Anterior cingulate cortex (tissue), 58 donors: ENCODE data around the gene FGA.

Experiments
- DNase-seq, 58 donors: peaks; one replicate each; lab custom pipeline; 2025; lab: John Stamatoyannopoulos, UW

Gene FGA

DNA sequence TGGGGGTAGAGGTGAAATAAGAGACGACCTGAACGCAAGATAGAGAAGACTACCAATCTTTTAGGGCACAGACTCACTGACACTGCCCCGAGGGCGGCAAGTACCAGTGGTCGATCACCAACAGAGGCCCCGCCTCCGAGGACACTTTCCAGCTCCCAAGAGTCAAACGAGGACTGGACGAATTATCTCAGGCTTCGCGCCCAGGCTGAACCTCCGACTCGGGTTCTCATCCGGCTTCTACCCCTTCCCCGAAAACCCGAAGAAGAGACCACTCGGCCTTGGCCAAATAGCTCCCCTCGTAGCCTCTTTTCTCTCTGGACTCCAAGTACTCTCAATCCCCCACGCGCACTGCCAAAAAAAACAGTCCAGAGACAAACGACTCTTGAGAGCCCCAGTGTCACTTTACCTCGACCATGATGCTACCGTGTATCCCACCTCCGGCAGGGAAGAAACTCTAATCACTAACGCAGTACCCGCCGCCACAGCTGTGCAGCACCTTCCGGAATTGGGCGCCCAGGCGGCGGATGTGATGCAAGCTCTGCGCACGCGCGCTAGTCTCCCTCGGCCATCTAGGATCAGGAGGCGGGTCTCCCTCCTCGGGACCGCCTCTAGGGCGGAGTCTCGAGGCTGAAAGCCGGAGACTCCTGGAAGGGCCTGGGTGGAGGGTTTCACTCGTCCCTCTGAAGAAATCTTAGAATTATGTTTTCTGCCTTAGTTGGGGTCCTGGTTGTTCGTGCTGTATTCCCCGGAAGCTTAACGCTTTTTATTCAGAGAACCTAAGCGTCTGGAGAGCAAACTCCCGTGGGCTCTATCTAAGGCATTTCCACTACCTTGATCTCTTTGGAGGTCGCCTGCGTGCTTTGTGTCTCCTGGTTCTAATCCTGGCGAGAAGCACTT, 40.4 kb downstream of the FGA start, which contains the start of gene PLRG1:
Gene PLRG1, minus strand, starts transcription at position 507 of the 897 bp plus-strand sequence. Its CDS starts 92 bp downstream, at position 415.
- peak; percentile 33 to 97 (median 92) for DNase-seq

- no peak for DNase-seq
Observed at GRCh38 chr4:154545689-154546088, 44.9 kb downstream of the FGA start.

GRCh38 chr4:154542271-154542879, 48.2 kb downstream of the FGA start:
- DNase-seq, result no peak
